Stimulated activated CD4-positive, alpha-beta T cell treated with anti-CD3 and anti-CD28 coated beads, Interleukin-12 subunit alpha, Interleukin-12 subunit beta, amount 100 ng/mL, for 48 hours (primary cell): ENCODE data around the gene CPS1.

ENCODE experiments used
- DNase-seq, 3 donors: peaks; one replicate each; pipeline ENCODE4 v3.0.0-alpha.2; 2020; ENCODE audit warnings: low read depth in 2 of 3, low spot score in 1 of 3

CPS1 gene

DNA sequence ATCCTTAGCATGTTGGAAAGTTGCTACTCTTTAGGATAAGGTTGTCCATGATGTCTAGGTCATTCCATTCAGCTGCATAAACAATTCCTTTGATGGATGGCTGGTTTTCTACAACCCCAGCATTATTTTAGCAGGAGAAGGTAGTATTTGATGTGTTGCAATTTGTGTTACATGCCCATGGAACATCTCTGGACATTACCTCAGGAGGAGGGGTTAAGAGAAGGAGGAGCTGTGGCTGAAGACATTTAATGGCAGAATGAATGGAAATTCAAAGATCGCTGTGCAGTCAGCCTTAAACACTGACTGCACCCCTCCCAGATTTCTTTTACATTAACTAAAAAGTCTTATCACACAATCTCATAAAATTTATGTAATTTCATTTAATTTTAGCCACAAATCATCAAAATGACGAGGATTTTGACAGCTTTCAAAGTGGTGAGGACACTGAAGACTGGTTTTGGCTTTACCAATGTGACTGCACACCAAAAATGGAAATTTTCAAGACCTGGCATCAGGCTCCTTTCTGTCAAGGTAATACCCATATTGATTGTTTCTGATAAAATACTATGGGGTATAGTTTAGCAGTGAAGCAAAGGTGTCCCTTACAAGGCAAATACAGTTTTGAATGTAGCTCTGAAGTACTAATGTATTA, at the start of gene CPS1:
Gene CPS1, plus strand, starts transcription at position 271 of the 652 bp plus-strand sequence. Its CDS starts 135 bp downstream, at position 406.
- DNase-seq, result no peak

GRCh38 chr2:210515911-210516310, 40.5 kb upstream of the CPS1 start:
- DNase-seq, result no peak

DNA sequence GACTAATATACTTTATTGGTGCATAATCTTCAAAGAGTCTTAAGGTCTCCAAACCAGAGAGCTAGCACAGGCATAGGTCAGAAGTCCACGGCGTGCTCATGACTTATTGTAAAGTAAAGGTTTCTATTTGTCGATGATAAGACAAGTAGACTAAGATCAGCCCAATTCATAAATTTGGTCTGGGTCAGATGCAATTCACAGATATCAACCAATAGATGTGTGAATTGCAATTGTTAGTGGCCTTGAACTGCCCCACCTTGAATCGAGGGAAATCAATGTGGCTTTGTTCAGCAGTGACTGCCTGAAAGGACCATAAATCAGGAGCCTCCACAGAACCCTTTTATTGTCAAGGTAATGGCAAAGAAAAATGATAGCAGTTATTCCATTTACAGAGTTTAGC, 39.1 kb upstream of the CPS1 start:
- DNase-seq, result no peak

DNA sequence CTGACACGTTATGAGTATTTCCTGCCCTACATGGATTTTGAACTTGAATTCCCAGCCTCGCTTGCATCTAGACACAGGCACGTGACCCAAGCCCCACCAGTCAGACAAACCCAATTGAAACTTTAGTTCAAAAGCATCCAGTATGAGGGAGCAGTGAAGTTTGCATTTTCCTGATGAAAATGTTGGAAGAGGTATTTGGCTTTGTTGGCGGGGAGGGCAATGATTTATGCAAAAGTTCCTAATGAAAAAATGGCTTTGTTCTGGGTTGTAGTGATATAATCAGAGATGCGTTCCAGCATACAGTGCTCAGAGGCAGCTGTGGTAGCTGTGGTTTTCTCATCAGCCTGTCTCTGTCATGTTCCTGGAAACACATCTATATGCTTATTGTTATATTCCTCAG, 36.8 kb upstream of the CPS1 start:
- DNase-seq, result no peak

DNA sequence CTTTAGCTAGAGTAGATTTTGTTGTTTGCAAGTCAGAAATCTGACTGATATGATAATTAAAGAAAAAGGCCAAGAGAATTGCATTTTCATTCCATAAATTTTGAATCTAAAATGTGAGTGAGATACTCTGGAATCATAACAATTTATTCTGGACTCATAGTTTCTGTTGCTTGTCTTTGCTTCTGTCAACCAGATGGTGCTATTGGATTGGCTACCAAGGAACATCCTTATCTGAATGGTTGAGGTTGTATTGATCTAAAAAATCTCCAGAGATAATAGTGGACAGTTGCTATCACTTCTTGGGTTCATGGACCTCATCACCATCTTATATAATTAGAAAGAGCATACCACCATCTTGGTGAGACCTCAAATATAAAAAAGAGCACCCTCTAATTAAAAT, 34.0 kb upstream of the CPS1 start:
- DNase-seq, result no peak

DNA sequence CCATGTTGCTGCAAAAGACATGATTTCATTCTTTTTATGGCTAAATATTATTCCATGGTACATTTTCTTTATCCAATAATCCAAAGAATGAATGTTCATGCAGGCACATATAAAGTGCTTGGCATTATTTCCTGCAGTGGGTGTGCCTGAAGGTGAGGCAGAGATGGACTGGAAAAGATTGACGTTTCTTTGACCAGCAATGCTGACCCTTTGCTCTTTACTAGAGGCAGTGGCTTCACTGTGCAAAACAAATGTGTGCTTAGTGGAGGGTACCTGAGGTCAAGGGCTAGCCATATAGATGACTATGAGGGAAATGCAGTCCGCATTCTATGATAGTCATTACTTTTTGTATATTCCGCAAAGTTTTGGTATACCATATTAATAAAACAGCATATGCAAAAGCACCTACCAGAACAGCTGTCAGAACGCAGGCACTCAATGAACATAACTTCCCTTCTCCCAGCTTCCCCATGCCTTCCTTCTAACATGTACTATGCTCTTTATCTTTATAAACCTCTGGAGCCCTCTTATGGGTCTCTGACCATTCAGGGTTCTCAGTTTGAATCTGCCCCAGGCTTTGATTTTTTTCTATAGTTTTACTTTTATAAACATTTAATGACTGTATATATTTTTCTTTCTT, 32.6 kb upstream of the CPS1 start:
- DNase-seq, result no peak

DNA sequence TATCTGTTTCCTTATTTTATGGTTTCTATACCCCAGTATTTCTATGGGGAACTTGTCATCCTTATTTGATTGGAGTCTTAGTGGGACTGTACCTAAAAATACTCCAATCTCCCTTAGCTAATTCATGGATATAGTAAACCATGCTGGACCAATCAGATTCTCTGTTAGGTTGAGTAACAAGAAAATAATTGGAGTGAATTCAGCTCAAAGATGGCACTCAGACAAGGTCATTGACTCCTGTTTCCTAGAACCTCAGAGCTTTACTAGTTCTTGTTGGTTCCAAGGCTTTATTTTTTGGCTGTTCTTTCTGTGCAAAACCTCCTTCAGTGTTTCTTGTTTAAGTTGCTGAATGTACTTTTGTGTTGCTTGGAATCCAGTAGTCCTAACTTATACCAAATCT, 31.9 kb upstream of the CPS1 start:
- DNase-seq, result no peak

DNA sequence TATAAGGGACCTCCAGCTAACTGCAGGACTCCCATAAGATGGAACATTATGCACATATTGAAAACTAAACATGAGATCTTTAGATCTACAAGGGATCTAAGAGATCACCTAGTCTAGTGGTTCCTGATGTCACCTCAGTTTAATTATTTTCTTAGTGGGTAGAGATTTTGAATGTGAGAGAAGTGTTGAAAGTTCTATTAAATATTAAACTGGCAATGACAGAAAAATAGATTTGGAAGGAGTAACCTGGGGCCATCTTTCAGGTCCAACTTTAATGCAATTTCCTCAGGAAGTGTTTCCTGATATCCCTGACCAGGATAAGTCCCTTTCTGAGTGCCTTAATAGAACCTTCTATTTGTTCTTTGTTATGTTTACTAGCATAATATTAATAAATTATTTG, 29.1 kb upstream of the CPS1 start:
- DNase-seq, result no peak

DNA sequence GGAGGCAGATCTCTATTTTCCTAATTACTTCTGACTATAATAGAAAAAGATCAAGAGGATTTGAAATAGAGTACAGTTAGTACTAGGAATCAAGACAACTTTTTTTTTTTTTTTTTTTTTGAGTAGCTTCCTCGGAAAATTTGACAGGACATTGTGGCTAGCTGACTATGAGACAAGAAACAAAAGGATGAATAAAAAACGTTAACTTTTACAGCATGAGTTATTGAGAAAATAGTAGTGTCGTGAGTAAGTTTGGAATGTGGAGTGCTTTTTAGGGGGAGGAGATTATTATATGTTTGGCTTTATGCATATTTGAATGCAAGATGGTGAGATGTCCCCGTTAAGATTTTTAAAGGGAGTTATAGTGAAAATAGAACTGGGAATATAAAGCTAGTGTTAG, 27.7 kb upstream of the CPS1 start:
- no peak for DNase-seq

GRCh38 chr2:210531050-210531449, 25.3 kb upstream of the CPS1 start:
- DNase-seq, result no peak

DNA sequence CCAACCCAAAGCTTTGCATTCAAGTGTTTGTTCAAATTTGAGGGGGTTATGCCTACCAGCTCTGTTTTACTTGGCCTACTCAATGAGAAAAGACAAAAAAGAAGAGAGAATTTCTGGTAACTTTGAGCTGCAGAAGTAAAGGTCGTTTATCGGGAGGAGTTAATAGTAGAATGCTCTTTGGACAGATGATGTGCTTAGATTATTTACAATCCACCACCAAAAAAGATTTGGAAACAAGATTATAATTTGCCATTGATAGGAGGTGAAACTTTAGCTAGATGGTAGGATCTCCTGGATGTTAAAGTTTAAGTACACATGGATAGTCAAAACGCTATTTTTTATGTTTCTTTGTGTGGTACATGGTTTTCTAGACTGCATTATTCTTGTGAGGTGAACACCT, 24.9 kb upstream of the CPS1 start:
- DNase-seq, result no peak

DNA sequence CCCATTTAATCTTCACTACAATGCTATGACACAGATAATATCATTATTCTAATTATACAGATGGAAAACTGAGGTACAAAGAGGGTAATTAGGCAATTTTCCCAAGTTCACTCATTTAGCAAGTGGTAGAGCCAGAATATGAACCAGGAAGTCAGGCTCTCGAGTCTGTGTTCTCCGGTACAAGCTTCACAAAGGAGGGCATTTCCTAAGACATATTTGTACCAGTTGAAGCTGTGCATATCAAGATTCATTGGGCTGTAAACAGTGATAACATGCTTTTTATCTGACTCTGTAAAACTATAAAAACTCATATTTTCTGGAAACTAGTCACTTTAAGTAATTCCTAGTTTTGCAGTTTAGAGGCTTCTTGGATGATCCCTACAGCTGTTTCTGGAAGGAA, 23.0 kb upstream of the CPS1 start:
- no peak for DNase-seq

DNA sequence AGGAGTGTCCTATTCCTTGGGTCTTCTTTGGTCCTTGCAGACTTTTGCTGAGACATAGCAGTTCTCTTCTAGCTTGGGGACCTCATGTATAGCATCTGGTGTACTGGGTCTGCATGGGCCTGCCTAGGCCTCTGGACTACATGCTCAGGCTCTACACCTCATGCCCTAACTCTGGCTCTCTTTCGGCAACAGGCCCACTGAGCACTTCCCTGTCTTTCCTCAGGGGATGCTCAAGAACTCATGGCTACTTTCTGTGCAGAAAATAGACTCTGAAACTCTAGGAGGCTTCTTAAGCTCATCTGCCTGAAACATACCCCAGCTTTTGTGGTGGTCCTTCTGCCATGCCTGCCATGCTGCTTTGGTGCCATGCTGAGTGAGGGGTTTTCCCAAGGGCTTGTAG, 21.5 kb upstream of the CPS1 start:
- no peak for DNase-seq

DNA sequence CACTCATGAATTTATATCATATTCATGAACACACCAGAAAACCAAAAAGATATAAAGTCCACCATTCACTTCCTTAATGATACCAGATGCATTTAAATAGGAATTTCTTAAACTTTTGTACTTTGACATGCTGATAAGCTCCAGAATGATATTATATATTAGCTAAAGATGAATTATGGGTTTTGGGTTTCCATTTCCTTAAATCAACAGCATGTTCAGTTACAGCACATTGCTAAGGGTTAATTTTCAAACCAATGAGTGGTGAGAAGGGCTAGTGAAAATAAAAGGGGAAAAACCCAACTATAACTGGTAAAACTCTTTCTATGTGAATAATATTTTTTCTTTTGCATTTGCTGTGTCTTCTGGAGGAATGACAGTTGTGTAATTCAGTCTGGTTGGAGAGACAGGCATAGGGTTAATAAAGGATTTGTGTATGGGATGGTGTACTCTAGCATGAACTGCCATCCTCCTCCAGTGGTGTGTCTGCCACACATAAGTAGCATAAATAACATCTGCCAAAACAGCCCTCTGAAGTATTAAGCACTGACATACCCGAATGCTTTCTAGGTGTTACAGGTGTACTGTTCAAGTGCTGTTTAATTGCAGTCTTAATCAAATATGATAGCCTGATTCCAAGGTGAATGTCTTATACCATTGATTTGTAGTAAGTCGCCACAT, 19.3 kb upstream of the CPS1 start:
- no peak for DNase-seq

DNA sequence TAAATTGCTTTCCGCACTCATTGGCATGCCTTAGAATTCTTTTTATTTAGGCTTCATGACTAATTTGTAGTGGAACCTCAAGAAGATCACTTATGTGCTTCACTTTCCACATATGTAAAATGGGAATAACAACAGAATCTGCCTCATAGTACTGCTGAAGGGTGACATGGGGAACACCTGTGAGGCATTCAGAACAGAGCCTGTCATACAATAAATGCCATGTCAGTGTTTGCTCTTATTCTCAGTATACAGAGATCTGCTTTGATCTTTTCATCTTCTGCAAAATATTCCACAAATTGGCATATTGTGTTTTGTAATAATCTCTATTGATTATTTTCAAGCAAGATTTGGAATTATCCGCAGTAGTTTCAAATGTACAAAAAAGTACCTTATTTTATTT, 17.4 kb upstream of the CPS1 start:
- no peak for DNase-seq

DNA sequence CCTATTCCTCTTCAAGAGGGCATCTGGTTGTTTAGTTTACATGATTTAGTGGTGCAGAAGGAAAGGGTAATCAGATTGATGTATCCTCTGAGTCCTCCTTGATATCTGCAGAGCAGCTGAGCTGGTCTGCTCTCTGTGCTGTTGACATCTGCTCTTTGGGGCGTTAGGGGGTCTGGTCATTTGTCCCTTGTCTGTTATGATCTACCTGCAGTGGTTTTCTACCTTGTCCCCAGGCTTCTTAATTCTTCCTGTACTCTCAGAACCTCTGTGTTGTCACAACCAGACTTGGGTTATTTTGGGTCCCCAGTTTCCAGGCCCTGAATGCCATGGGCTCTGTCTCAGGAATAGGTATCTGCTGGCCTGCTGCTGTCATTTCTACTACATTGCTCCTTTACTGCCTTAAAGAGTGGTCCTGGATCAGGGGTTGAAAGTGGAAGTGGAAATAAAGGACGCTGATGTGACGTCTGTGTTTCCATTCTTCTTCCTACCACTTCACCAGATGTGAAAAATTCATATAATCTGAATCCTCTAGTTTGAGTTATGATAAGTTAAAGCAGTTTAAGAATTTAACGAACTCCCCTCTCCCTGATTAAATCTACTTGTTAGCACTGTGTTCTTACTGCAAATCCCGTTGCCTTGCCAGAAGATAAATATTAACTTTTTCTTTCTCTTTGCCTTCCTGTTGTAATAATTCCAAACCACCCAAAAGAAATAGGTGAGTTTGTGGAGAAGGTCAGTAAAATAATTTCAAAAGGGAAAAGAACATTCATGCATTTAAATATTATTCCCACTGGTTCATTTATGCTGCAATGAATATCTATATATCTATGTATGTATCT, 16.6 kb upstream of the CPS1 start:
- DNase-seq, result no peak

DNA sequence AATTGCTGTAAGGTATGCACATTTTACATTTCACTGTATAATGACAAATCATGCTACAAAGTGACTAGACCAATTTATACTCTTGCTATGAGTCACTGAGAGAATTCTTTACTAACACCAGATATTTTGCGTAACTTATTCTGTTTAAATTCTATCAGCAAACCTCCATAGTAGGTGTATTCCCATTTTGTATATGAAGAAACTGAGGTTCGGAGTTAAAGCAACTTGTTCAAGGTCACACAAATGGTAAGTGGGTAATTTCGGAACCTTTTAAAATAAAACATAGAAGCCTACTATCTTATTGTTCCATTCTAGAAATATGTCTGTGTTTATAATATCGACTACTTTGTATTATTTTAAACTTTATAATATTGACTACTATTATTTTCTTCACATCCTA, 15.9 kb upstream of the CPS1 start:
- no peak for DNase-seq

- DNase-seq, result no peak
Measured at GRCh38 chr2:210540900-210541289, 15.5 kb upstream of the CPS1 start.

- no peak for DNase-seq
Measured at GRCh38 chr2:210541290-210541902, 15.0 kb upstream of the CPS1 start.

DNA sequence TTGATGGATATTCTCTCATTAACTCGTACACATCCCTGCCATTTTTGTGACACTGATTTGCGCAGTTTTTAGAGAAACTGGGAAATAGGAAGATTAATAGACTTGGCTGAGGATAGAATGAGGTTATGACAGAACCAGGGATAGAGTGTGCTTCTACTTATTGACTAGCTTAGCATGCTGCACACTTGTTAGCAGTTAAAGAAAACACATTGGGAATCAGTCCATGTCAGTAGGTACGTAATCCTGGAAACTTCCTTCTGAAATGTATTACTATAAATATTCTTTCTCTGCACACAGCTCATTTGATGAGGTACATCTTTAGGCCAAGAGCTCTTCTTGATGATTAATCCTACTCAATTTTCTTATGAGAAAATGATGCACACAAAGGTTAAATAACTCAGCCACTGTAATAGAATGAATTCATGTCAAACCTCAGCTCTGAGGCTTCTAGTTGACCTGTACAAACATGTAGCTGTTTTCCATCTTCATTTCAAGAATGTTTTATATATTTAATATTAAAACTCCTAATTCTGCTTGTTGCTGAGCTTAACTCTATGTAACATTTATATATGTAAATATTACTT, 12.3 kb upstream of the CPS1 start:
- no peak for DNase-seq

- no peak for DNase-seq
Measured at GRCh38 chr2:210544831-210545230, 11.6 kb upstream of the CPS1 start.
